ENCODE results near the gene KRTAP10-6.

DNA sequence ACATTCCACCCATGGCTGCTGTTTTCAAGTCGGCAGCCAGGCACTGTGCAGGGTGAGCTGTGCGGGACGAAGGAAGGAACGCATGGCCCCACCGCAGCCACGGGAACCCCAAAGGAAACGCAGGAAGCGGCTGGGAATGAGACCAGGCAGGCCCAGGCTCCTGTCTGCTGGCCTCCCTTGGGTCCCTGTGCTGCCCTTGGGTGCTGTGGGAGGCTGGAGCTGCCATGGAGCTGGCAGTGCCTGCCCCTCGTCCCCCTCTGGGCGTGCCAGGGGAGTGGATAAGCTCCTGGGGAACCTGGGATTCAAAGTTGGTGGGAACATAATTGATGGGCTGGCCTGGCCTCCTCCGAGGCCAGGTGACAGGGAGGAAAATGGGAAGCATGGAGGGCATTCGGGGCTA is 24.0 kb downstream of the KRTAP10-6 start:
- TF ChIP-seq, protein P1, sequence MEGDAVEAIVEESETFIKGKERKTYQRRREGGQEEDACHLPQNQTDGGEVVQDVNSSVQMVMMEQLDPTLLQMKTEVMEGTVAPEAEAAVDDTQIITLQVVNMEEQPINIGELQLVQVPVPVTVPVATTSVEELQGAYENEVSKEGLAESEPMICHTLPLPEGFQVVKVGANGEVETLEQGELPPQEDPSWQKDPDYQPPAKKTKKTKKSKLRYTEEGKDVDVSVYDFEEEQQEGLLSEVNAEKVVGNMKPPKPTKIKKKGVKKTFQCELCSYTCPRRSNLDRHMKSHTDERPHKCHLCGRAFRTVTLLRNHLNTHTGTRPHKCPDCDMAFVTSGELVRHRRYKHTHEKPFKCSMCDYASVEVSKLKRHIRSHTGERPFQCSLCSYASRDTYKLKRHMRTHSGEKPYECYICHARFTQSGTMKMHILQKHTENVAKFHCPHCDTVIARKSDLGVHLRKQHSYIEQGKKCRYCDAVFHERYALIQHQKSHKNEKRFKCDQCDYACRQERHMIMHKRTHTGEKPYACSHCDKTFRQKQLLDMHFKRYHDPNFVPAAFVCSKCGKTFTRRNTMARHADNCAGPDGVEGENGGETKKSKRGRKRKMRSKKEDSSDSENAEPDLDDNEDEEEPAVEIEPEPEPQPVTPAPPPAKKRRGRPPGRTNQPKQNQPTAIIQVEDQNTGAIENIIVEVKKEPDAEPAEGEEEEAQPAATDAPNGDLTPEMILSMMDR (IDR thresholded peaks at IDR 0.05), result no peak
- no peak for TF ChIP-seq POLR2A (IDR thresholded peaks at IDR 0.05)

All from right lobe of liver (tissue), 4 donors.